GM12801 (cell line): ENCODE results near the gene NOL7.

Experiments used
- TF ChIP-seq, protein P1 (sequence below): IDR thresholded peaks from one replicate; pipeline ENCODE4 v1.5.1; 2011; ENCODE audit warnings: control low read depth; ENCODE audit not compliant: insufficient read length; ENCODE audit errors: extremely low read depth

Gene NOL7

DNA sequence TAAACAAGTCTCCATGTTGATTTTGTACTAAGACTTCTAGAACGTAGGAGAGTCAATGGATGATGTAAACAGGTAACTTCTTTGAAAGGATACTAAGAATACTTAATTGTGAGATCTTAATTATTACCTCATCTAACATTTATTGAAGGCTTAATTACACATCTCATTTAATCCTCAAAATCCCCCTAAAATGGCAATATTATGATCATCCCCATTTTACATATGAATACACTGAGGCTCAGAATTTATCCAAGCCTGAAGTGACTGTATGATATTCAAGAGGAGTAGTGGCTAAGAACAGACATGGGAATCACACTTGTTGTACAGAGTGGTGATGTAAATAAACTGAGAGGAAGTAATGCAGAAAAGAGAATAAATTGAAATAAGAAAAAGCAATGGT lies 22.9 kb downstream of the NOL7 start:
- TF ChIP-seq, protein P1, sequence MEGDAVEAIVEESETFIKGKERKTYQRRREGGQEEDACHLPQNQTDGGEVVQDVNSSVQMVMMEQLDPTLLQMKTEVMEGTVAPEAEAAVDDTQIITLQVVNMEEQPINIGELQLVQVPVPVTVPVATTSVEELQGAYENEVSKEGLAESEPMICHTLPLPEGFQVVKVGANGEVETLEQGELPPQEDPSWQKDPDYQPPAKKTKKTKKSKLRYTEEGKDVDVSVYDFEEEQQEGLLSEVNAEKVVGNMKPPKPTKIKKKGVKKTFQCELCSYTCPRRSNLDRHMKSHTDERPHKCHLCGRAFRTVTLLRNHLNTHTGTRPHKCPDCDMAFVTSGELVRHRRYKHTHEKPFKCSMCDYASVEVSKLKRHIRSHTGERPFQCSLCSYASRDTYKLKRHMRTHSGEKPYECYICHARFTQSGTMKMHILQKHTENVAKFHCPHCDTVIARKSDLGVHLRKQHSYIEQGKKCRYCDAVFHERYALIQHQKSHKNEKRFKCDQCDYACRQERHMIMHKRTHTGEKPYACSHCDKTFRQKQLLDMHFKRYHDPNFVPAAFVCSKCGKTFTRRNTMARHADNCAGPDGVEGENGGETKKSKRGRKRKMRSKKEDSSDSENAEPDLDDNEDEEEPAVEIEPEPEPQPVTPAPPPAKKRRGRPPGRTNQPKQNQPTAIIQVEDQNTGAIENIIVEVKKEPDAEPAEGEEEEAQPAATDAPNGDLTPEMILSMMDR, result no peak

DNA sequence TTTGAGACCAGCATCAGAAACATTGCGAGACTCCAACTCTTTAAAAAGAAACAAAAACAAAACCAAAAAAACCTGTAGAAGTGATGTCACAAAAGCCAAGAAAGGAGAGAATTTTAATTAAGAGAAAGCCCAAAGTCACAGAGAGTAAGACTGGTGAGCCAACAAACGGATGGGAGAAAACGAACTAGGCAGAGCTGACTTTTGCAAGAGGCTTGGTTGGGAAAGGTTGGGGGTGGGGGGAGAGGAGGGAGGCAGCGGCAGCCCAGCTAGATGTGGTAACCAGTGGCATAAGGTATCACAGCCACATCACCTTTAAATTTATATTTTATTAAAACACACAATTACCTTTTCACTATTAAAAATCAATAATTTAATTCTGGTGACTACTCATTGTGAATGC lies 23.5 kb downstream of the NOL7 start:
- TF ChIP-seq, protein P1, result no peak

DNA sequence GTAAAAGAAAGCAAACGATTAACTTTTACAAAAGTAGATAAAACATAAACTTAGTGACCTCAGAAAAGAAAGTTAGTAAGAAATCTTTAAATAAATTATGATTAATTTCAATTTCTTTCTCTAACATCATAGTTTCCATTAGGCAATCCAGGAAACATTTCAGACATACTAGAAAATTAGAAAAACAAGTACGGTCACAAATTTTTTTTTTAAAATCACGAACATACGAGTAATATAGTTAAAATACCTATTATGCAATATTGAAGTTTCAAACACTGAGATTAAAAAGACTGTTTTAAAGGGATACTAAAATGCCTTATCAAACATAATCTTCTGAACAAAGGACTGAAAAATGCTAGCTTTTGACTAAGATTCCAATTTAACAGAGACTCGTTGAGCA lies 26.2 kb downstream of the NOL7 start:
- TF ChIP-seq, protein P1, result no peak

DNA sequence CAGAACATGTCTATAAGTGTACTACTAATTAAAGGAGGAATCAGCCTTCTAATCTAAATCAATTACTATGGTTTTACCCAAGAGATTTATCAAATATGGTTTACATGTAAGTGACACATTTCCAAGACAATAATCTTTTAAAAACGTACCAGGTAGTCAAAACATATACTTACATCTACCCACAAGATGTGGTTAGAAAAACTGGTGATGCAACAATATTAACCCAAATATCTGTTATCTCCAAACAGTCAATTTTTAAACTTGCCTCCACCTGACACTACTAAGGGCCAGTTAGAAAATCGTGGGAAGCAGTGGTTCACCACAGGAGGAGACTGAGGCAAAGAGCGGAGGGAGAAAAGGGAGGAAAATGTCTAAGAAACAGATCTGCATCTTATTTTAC lies 28.0 kb downstream of the NOL7 start:
- TF ChIP-seq, protein P1, result no peak

DNA sequence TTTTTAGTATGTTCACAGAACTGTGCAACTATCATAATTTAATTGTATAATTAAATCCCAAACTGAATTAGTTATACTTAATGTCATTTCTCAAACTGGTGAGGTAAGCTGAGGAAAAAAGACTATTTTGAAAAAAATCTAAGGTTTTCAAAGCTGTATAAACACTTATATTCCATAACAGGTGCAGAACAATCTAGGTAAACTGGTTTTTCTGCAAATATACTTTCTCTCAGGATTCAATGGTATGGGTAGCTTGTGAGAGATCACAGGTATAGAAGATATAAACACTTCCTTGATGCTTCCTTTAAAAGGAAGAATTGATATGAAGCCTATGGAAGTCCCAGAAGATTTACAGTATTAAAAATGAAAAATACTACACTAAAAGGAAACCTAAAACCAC lies 33.7 kb downstream of the NOL7 start:
- TF ChIP-seq, protein P1, result no peak

DNA sequence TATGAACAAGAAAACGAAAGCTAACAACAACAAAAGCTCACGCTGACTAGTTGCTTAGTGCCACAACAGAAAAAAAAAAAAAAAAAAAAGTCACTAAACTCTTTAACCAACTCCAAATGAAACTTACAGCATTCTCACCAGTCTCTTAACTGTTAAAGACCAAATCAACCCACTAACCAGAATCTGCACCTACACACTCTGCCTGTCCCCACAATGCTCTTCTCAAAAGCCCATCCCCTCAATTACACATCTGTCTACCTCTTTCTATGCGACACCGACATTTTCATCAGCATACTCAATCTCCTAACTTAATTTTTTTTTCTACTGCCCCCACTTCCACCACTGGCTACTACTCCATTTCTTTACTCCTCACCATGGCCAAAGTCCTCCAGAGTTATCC lies 34.3 kb downstream of the NOL7 start:
- TF ChIP-seq, protein P1, result no peak

DNA sequence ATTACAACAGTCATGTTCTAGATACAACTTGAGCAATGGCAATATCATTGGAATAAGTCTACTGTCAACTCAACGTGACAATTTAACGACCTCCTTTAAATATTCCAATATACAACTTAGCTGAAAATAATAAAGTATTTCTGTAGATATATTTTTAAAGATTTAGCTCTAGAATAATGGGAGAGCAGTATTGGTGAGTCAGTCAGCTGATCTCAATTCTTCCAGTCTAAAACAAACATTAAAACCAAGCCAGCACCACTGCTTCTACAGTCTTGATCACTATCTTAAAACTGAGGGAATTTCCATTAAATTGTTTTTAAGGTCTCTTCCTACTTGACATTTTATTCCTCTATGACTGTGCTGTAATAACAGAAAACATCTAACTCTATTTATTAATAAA lies 38.2 kb downstream of the NOL7 start:
- TF ChIP-seq, protein P1, result no peak

DNA sequence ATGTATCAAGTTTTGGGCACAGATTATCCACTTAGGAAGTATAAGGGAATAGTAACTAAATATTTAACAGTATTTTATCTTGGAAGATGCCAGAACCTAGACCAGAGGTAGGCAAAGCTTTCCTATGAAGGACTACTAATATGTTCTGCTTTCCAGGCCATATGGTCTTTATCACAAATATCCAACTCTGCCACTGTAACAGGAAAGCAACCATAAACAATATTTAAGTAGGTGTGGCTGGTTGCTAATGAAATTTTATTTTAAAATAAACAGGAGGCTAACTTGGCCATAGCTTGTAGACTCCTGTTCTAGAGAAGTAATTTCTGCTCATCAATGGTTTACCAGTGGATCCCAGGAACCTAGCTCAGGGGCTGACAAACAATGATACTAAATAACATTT lies 39.4 kb downstream of the NOL7 start:
- TF ChIP-seq, protein P1, result no peak
